Measurements from ENCODE around the gene PRAMEF11.
"Not testable (repeated sequence)": the region's sequence is repeated elsewhere in the genome, so short reads cannot be mapped to it uniquely, and the experiment has no call there.

Gene PRAMEF11

GRCh38 chr1:12831310-12831709 lies at the start of gene PRAMEF11:
Gene PRAMEF11, minus strand, starts transcription at chr1:12831410. Its CDS starts 2,621 bp downstream, at chr1:12828789.
- DNase-seq = not testable (repeated sequence)

GRCh38 chr1:12878453-12878852 lies 47.2 kb upstream of the PRAMEF11 start:
- DNase-seq = not testable (repeated sequence)

DNA sequence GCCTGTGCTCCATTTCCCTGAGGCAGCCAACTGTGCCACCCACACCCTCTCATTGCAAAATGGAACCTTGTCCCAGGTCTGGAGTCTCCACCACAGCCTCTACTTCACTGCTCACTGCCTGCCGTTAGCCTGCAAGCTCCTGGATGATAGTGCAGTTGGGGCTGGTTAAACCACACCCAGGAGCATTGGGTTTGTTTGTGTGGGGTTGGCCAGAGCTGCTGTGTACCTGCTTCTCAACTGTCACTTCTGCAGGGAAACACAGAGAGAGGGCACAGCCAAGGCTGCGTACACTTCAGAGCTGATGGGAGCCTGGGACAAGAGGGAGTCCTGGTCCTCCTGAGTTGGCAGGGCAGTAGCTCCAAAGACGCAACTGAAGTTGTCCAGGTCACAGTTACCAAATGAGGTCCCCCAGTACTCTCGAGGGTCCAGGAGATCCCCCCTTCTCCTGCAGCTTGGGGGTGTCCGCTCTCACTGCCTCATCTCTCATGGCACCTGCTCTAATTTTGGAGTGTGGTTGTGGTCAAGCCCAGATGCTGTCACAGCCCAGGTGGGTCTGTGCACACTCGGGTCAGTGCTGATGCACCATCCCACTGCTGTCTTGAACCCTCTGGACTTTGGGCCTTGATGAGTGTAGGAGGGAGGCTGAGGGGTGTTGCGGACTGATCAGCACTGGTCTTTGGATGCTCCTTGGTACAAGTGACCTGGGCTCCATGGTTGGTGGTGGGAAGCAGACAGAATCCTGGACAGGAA lies 32.1 kb upstream of the PRAMEF11 start:
- not testable (repeated sequence) for DNase-seq

- DNase-seq = not testable (repeated sequence)
Observed at GRCh38 chr1:12856786-12857185, 25.6 kb upstream of the PRAMEF11 start, which contains the start of gene PRAMEF2. Gene PRAMEF2, plus strand, starts transcription at chr1:12857086. Its CDS starts 1,924 bp downstream, at chr1:12859010.

DNA sequence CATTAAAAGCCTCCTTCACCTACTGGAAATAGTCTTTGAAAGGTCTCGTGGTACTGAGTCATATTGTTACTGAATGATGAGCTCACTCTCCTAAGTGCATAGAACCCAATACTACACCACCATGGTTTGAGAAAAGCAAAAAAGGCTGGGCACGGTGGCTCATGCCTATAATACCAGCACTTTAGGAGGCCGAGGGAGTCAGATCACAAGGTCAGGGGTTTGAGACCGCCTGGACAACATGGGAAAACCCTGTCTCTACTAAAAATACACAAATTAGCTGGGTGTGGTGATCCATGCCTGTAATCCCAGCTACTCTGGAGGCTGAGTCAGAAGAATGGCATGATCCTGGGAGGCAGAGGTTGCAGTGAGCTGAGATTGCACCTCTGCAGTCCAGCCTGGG lies 20.6 kb upstream of the PRAMEF11 start:
- no peak for DNase-seq

DNA sequence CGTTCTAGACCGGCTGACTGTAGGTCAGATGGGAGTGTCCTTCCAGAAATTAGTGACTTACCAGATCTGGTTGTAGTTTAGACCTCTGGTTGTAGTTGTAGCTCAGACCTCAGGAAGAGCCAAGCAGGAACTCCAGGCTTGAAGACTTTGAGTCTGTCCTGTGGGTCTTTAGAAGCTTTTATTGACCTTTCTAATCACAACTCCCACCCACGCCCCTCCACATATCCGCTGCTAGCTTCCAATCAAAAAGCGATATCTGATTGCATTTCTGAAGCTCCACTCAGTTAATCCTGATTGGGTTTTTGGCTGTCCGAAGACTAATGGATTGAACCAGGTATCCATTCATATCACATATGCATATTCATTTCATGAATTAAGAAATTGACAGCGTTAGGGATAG lies 17.4 kb upstream of the PRAMEF11 start, which contains the start of gene HNRNPCL1:
Gene HNRNPCL1, minus strand, starts transcription at position 101 of the 400 bp plus-strand sequence. CDS start 431 bp downstream, outside the sequence.
- not testable (repeated sequence) for DNase-seq

- not testable (repeated sequence) for DNase-seq
Observed at GRCh38 chr1:12833251-12833650, 2.0 kb upstream of the PRAMEF11 start.

- not testable (repeated sequence) for DNase-seq
Observed at GRCh38 chr1:12819061-12819460, 12.1 kb downstream of the PRAMEF11 start.

DNA sequence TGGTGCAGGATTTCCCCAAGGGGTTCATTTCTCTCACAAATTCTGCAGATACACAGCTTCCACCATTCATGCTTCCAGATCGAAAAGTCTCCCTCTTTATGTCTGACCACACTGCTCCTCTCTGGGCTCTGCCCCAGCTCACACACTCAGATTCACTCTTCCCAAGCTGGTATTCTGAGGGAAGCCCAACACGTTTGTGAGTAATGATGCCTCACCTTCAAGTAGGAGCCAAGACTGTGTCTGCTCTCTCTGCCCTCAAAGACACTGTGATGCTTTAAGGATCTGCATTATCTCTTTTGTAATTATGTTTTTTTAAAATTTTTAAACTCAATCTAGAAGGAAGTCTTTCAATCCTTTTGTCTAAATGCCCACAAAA lies 19.8 kb downstream of the PRAMEF11 start:
- no peak for DNase-seq

GRCh38 chr1:12810691-12811408 lies 20.4 kb downstream of the PRAMEF11 start:
- no peak for DNase-seq

DNA sequence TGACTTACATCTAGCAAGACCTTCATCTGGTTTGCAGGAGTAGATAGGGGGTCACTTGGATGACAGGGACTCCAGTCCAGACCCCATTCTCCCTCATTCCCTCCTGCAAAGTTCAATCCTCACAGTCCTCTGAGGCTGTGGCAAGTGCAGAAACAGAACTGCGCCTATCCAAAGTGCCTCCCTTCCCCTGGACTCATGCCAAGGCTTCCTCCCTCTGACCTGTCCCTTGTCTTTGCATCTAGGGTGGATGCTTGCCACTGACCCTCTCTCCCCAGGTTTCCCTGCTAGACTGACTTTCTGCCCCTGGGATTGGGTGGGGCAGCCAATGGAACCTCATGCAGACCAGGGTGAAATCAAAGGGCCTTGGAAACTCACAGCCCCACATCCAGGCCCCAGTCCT lies 21.3 kb downstream of the PRAMEF11 start:
- DNase-seq = no peak

DNA sequence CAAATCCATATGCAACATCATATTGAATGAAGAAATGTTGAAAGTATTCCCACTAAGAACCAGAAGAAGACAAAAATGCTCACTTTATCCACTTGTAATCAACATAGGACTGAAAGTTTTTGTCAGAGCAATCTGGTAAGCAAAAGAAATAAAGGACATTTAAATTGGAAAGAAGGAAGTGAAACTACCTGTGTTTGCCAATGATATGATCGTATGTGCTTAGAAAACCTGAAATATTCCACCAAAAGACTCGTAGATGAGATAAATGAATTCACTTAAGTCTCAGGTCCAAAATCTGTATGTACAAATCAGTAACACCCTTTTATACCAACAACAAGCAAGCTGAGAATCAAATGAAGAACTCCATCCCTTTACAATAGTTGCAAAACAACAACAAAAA lies 31.5 kb downstream of the PRAMEF11 start:
- no peak for DNase-seq

DNA sequence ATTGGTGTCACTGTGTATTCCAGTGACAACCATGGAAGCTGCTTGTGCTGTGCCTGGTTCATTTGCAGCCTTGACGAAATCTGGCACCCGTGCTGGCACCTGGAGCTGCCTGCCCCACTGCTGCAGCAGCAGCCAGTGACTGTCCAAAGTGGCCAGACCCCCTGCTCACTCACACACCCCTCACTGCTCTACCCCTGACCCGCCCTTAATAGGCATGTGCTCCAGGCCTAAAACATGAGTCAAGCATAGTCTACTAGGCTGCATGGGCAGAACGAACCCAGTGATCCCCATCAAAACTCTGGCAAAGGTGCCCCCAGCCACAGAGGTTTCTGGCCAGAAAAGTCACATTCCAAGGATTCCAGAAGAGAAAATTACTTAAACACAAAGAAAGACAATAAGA lies 32.3 kb downstream of the PRAMEF11 start:
- DNase-seq = no peak

DNA sequence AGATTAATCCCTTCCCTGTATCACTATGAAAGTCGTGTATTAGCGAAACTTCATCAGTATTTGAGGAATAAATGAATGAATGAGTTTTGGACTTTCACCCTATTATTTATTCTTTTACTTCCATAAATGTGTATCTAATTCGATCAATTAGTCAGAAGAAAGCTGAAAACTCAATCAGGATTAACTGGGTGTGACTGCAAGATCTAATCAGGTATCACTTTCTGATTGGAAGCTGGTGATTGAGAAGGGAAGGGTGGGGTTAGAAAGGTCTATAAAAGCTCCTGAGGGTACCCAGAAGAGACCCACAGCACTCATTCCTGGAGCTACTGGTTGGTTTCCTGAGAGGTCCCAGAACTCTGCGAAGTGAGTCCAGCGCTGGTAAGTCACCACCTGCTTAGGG lies 40.1 kb downstream of the PRAMEF11 start, which contains the start of gene PRAMEF1:
Gene PRAMEF1, plus strand, starts transcription at position 301 of the 400 bp plus-strand sequence. CDS start 1,831 bp downstream, outside the sequence.
- not testable (repeated sequence) for DNase-seq

DNA sequence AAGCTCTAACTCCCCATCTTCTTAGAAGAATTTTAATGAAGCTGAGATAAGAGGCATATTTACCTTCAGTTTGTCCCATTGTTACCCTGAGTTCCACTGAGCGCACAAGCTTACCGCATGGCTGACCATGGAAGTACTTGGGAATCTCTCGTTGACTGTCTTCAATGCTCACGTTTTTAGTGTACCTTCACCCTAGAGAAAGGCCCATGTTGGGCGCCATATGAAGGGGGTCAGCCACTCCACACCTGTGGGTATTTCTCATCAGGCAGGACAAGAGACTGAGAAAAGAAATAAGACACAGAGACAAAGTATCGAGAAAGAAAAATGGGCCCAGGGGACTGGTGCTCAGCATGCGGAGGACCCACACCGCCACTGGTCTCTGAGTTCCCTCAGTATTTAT lies 46.5 kb downstream of the PRAMEF11 start:
- DNase-seq = not testable (repeated sequence)

- DNase-seq = not testable (repeated sequence)
Observed at GRCh38 chr1:12783783-12784182, 47.4 kb downstream of the PRAMEF11 start.

- DNase-seq = not testable (repeated sequence)
Observed at GRCh38 chr1:12781488-12781887, 49.7 kb downstream of the PRAMEF11 start.

GRCh38 chr1:12778907-12779306 lies 52.3 kb downstream of the PRAMEF11 start:
- DNase-seq = no peak

DNA sequence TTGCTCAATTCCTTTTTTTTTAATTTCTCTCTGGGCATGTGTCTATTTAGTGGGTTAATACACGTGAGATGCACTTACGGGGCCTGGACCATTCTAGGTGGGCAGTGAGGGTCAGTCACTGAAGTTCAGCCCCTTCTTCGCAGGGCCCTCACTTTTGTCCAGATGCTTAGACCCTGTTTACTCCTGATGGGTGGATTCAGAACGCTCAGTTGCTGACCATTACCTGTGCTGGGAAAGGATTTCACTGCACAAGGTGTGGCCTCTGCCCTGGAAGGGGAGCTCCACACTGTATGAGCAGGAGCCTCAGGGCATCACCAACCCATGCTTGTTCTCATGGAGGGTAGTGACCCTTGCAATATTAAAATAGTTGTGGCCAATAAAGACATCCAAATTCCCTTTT lies 53.1 kb downstream of the PRAMEF11 start:
- no peak for DNase-seq

- DNase-seq = no peak
Observed at GRCh38 chr1:12776801-12777557, 54.2 kb downstream of the PRAMEF11 start.

GRCh38 chr1:12775443-12775842 lies 55.8 kb downstream of the PRAMEF11 start:
- DNase-seq = no peak

- no peak for DNase-seq
Observed at GRCh38 chr1:12774801-12775345, 56.3 kb downstream of the PRAMEF11 start.
